OCI-LY1 (cell line): ENCODE measurements around the gene YPEL2.

Experiments used
- H2AFZ ChIP-seq: fragments of 200-600 bp; sonication (generic), shearing (Covaris generic); 2 replicates; pipeline ENCODE4 v1.6.0; 2014; ENCODE audit warnings: antibody characterized with exemption, mild to moderate bottlenecking, low read length
- H3F3A ChIP-seq: fragments of 200-600 bp; sonication (generic), shearing (Covaris generic); 2 replicates; pipeline ENCODE4 v1.6.0; 2014; ENCODE audit warnings: mild to moderate bottlenecking, antibody characterized with exemption, low read length, moderate library complexity; ENCODE audit not compliant: insufficient read depth
- H3K27ac ChIP-seq: fragments of 200-600 bp; sonication (generic); 2 replicates; pipeline ENCODE4 v1.5.1; 2014; ENCODE audit warnings: low read length, mixed run types, mild to moderate bottlenecking, low read depth; ENCODE audit not compliant: poor library complexity, severe bottlenecking
- H3K27me3 ChIP-seq: fragments of 200-600 bp; sonication (generic); 2 replicates; pipeline ENCODE4 v1.6.0; 2014; ENCODE audit warnings: antibody characterized with exemption, mild to moderate bottlenecking, low read length, moderate library complexity; ENCODE audit not compliant: insufficient read depth
- H3K36me3 ChIP-seq: fragments of 200-600 bp; sonication (generic); 2 replicates; pipeline ENCODE4 v1.6.1; 2014; ENCODE audit warnings: mild to moderate bottlenecking, antibody characterized with exemption, low read length, moderate library complexity, mixed read lengths; ENCODE audit not compliant: insufficient read depth
- H3K4me1 ChIP-seq: fragments of 200-600 bp; sonication (generic); 2 replicates; pipeline ENCODE4 v1.5.1; 2014; ENCODE audit warnings: mild to moderate bottlenecking, low read length, moderate library complexity; ENCODE audit not compliant: insufficient read depth, severe bottlenecking
- H3K4me2 ChIP-seq: fragments of 200-600 bp; sonication (generic), shearing (Covaris generic); 2 replicates; pipeline ENCODE4 v1.6.1; 2014; ENCODE audit warnings: low read length
- H3K4me3 ChIP-seq: fragments of 200-600 bp; sonication (generic); 2 replicates; pipeline ENCODE4 v1.5.1; 2014; ENCODE audit warnings: low read length, low read depth, mild to moderate bottlenecking, mixed read lengths; ENCODE audit not compliant: poor library complexity, severe bottlenecking
- H3K79me2 ChIP-seq: fragments of 200-600 bp; shearing (Covaris generic); 2 replicates; pipeline ENCODE4 v1.6.1; 2016; ENCODE audit warnings: mixed run types, low read length, mixed read lengths; ENCODE audit not compliant: insufficient read depth
- H3K9ac ChIP-seq: fragments of 200-600 bp; sonication (generic), shearing (Covaris generic); 2 replicates; pipeline ENCODE4 v1.6.1; 2014; ENCODE audit warnings: mild to moderate bottlenecking, low read length, mixed read lengths
- H3K9me2 ChIP-seq: fragments of 200-600 bp; sonication (generic), shearing (Covaris generic); 2 replicates; pipeline ENCODE4 v1.6.1; 2014; ENCODE audit warnings: low read depth, mild to moderate bottlenecking, low read length, mixed read lengths
- H3K9me3 ChIP-seq: fragments of 200-600 bp; shearing (Covaris generic); 2 replicates; pipeline ENCODE4 v1.6.1; 2014; ENCODE audit warnings: low read length, mixed read lengths
- H4K20me1 ChIP-seq: fragments of 200-600 bp; sonication (generic), shearing (Covaris generic); 2 replicates; pipeline ENCODE4 v1.6.0; 2016; ENCODE audit warnings: mild to moderate bottlenecking, low read length; ENCODE audit not compliant: insufficient read depth
- EZH2 ChIP-seq: fragments of 200-600 bp; sonication (generic), shearing (Covaris generic); IDR thresholded peaks from 2 replicates; pipeline ENCODE4 v1.8.0; 2017; ENCODE audit warnings: borderline replicate concordance, mixed run types, mild to moderate bottlenecking, antibody characterized with exemption, low read length, moderate library complexity, mixed read lengths
- TF ChIP-seq, protein P1 (sequence below): fragments of 200-600 bp; sonication (generic), shearing (Covaris generic); IDR thresholded peaks from 2 replicates; pipeline ENCODE4 v1.5.1; 2017; ENCODE audit warnings: mild to moderate bottlenecking, antibody characterized with exemption, low read length, moderate library complexity, mixed read lengths

Gene YPEL2

DNA sequence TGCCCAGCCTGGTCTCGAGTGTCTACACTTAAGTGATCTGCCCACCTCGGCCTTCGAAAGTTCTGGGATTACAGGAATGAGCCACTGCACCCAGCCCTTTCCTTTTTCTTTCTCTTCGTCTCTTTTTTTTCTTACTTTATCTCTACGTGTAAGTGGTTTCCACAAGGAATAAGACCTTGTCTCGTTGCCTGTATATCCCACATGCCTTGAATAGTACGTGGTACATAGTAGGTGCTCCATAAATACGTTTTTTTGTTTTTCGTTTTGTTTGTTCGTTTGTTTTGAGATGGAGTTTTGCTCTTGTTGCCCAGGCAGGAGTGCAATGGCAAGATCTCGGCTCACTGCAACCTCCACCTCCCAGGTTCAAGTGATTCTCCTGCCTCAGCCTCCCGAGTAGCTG, 86.0 kb downstream of the YPEL2 start:
- no peaks in the 10 kb centered on the region for H3F3A ChIP-seq
- H3K79me2 ChIP-seq, result no peaks in the 10 kb centered on the region
- no peak overlapping the region for H3K4me3 ChIP-seq
- H3K9me2 ChIP-seq, result no peaks in the 10 kb centered on the region
- TF ChIP-seq EZH2, result no peak
- TF ChIP-seq, protein P1, sequence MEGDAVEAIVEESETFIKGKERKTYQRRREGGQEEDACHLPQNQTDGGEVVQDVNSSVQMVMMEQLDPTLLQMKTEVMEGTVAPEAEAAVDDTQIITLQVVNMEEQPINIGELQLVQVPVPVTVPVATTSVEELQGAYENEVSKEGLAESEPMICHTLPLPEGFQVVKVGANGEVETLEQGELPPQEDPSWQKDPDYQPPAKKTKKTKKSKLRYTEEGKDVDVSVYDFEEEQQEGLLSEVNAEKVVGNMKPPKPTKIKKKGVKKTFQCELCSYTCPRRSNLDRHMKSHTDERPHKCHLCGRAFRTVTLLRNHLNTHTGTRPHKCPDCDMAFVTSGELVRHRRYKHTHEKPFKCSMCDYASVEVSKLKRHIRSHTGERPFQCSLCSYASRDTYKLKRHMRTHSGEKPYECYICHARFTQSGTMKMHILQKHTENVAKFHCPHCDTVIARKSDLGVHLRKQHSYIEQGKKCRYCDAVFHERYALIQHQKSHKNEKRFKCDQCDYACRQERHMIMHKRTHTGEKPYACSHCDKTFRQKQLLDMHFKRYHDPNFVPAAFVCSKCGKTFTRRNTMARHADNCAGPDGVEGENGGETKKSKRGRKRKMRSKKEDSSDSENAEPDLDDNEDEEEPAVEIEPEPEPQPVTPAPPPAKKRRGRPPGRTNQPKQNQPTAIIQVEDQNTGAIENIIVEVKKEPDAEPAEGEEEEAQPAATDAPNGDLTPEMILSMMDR, result no peak
- H3K36me3 ChIP-seq, result no peaks in the 10 kb centered on the region
- H2AFZ ChIP-seq, result no peak overlapping the region
- no peaks in the 10 kb centered on the region for H4K20me1 ChIP-seq
- no peaks in the 10 kb centered on the region for H3K9me3 ChIP-seq
- H3K27me3 ChIP-seq, result no peaks in the 10 kb centered on the region
- no peak overlapping the region for H3K9ac ChIP-seq
- no peaks in the 10 kb centered on the region for H3K4me1 ChIP-seq
- H3K27ac ChIP-seq, result no peak overlapping the region
- no peak overlapping the region for H3K4me2 ChIP-seq

DNA sequence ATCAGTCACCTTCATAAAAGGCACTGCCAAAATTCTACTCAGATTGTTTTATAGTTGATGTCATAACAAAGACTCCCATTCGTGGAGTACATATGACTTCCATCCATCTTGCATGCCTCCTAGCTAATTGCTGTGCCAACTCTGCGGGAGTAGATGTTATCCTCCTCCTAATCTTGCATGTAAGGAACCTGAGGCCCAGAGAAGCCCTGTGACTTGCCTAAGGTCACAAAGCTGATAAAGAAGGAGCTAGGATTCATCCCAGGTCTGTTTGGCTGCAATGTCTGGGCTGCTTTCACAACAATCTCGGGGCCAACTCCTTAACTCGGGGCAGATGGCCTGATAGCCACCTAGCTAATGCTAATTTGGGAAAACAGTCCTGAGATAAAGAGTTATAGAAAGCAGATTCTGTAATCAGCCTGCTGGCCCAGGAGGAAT, 87.3 kb downstream of the YPEL2 start:
- no peaks in the 10 kb centered on the region for H3F3A ChIP-seq
- no peaks in the 10 kb centered on the region for H3K79me2 ChIP-seq
- H3K4me3 ChIP-seq, result no peak overlapping the region
- TF ChIP-seq, protein P1, result no peak
- no peak for TF ChIP-seq EZH2
- H4K20me1 ChIP-seq, result no peaks in the 10 kb centered on the region
- H3K4me2 ChIP-seq, result no peak overlapping the region
- H3K27me3 ChIP-seq, result no peaks in the 10 kb centered on the region
- H3K27ac ChIP-seq, result no peak overlapping the region
- no peaks in the 10 kb centered on the region for H3K4me1 ChIP-seq
- H3K9me3 ChIP-seq, result no peaks in the 10 kb centered on the region
- no peak overlapping the region for H2AFZ ChIP-seq
- no peak overlapping the region for H3K9ac ChIP-seq
- no peaks in the 10 kb centered on the region for H3K36me3 ChIP-seq
- no peaks in the 10 kb centered on the region for H3K9me2 ChIP-seq

DNA sequence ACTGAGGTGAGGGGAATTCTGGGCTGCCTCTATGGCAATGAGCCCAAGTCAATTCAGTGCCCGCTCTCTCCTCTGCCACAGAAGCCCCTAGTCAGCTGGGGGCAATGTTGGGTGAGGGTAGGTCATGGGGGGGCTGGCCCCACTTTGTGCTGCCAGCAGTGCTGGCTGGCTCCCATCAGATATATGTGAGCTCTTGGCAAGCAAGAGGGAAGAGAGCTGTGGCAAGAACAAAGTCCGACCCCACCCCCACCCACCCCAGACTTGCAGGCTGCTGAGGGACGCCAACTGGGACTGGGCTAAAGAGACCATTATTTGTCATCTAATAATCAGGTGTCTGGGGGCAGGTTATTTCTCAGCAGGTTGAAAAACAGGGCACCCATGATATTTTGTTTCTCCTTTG, 89.4 kb downstream of the YPEL2 start:
- H3K4me3 ChIP-seq, result no peak overlapping the region
- no peak overlapping the region for H2AFZ ChIP-seq
- H3K36me3 ChIP-seq, result no peaks in the 10 kb centered on the region
- no peak overlapping the region for H3K27ac ChIP-seq
- no peak overlapping the region for H3K9ac ChIP-seq
- no peak overlapping the region for H3K4me2 ChIP-seq
- no peaks in the 10 kb centered on the region for H3K9me2 ChIP-seq
- no peaks in the 10 kb centered on the region for H3K79me2 ChIP-seq
- H3K27me3 ChIP-seq, result no peaks in the 10 kb centered on the region
- no peaks in the 10 kb centered on the region for H3F3A ChIP-seq
- H4K20me1 ChIP-seq, result no peaks in the 10 kb centered on the region
- no peaks in the 10 kb centered on the region for H3K4me1 ChIP-seq
- TF ChIP-seq, protein P1, result no peak
- no peak for TF ChIP-seq EZH2
- H3K9me3 ChIP-seq, result no peaks in the 10 kb centered on the region
